H1 (cell line): ENCODE data around the gene PCYT1B. TPM values are rescaled to one million over a fixed set of nuclear protein-coding genes. Genes with fewer than 3 reads are reported as not detected.
A peak's percentile ranks its signal among the peaks of the same experiment; 100 is the strongest.

Experiments
- CTCF ChIA-PET: fragments of 300-600 bp; sonication (Branson Sonifier 250); formaldehyde crosslinking; loops from one replicate; lab custom pipeline; 2021; ENCODE audit not compliant: partially characterized antibody; lab: Charles Lee
- POLR2A ChIA-PET: fragments of 300-600 bp; sonication (Branson Sonifier 250); formaldehyde crosslinking; loops from one replicate; lab custom pipeline; 2021; ENCODE audit warnings: inconsistent platforms; ENCODE audit not compliant: partially characterized antibody; lab: Charles Lee
- DNase-seq, 2 experiments: peaks; one replicate each; pipeline versions ENCODE4 v3.0.0 to v3.0.0-alpha.2; 2010 to 2022; ENCODE audit warnings: low spot score in 2 of 2, low read depth in 1 of 2, mixed read lengths in 1 of 2
- FAIRE-seq: peaks from 2 replicates; lab custom pipeline; 2011; peaks lifted over from hg19 to GRCh38; lab: Jason Lieb, UNC
- H2AFZ ChIP-seq: 2 replicates; pipeline ENCODE4 v1.8.1; 2012; ENCODE audit warnings: low read length, inconsistent platforms
- H2AK5ac ChIP-seq: 2 replicates; pipeline ENCODE4 v1.6.1; 2013; ENCODE audit warnings: low read depth, low read length
- H2BK120ac ChIP-seq: replicated peaks from 2 replicates; pipeline ENCODE3; 2013; ENCODE audit warnings: low read depth, low read length, inconsistent platforms
- H2BK12ac ChIP-seq: 2 replicates; pipeline ENCODE4 v1.6.1; 2013; ENCODE audit warnings: low read depth, low read length
- H2BK15ac ChIP-seq: 2 replicates; pipeline ENCODE4 v1.6.1; 2013; ENCODE audit warnings: low read length
- H2BK20ac ChIP-seq: 2 replicates; pipeline ENCODE4 v1.6.1; 2013; ENCODE audit warnings: low read length
- H2BK5ac ChIP-seq: 2 replicates; pipeline ENCODE4 v1.6.1; 2013; ENCODE audit warnings: low read depth, low read length
- H3K14ac ChIP-seq: 2 replicates; pipeline ENCODE4 v1.6.1; 2013; ENCODE audit warnings: inconsistent platforms; ENCODE audit not compliant: insufficient read length
- H3K18ac ChIP-seq: 2 replicates; pipeline ENCODE4 v1.6.1; 2013; ENCODE audit warnings: low read length; ENCODE audit errors: extremely low read depth
- H3K23ac ChIP-seq: 2 replicates; pipeline ENCODE4 v1.6.1; 2013; ENCODE audit warnings: inconsistent platforms; ENCODE audit not compliant: insufficient read length
- H3K23me2 ChIP-seq: 2 replicates; pipeline ENCODE4 v1.6.1; 2013; ENCODE audit warnings: low read depth, low read length
- H3K27ac ChIP-seq: 2 replicates; pipeline ENCODE4 v1.6.1; 2011; ENCODE audit warnings: low read depth, low read length, inconsistent platforms
- H3K27me3 ChIP-seq, 4 experiments: replicated peaks in 1 of 4; 1 replicate in 1 of 4; 2 replicates in 3 of 4; pipeline versions ENCODE4 v1.6.1 to v1.8.1; 2011 to 2013; ENCODE audit warnings: low read length in 3 of 4, mild to moderate bottlenecking in 3 of 4, inconsistent platforms in 2 of 4, mixed read lengths in 2 of 4, moderate library complexity in 1 of 4; ENCODE audit not compliant: control insufficient read depth in 3 of 4, insufficient read depth in 3 of 4; ENCODE audit errors: extremely low read depth in 1 of 4
- H3K36me3 ChIP-seq, 4 experiments: 2 replicates each; pipeline versions ENCODE4 v1.6.1 to v1.8.1; 2011 to 2013; ENCODE audit warnings: mild to moderate bottlenecking in 4 of 4, low read length in 3 of 4, moderate library complexity in 2 of 4, control low read depth in 1 of 4, inconsistent platforms in 1 of 4; ENCODE audit not compliant: insufficient read depth in 4 of 4, control insufficient read depth in 2 of 4
- H3K4ac ChIP-seq: replicated peaks from 2 replicates; pipeline ENCODE3; 2013; ENCODE audit warnings: low read length, low read depth, mixed read lengths, inconsistent platforms; ENCODE audit not compliant: insufficient read length
- H3K4me1 ChIP-seq, 4 experiments: replicated peaks in 1 of 4; 1 replicate in 1 of 4; 2 replicates in 3 of 4; pipeline versions ENCODE4 v1.6.1 to v1.8.1; 2011 to 2013; ENCODE audit warnings: low read length in 3 of 4, inconsistent platforms in 2 of 4, mixed read lengths in 1 of 4; ENCODE audit not compliant: insufficient read depth in 4 of 4, control insufficient read depth in 3 of 4
- H3K4me2 ChIP-seq, 2 experiments: 2 replicates each; pipeline versions ENCODE4 v1.6.1 to v1.8.1; 2011 to 2013; ENCODE audit warnings: low read depth in 2 of 2, low read length in 2 of 2, control low read depth in 1 of 2, inconsistent platforms in 1 of 2, mild to moderate bottlenecking in 1 of 2; ENCODE audit not compliant: insufficient read depth in 1 of 2
- H3K4me3 ChIP-seq, 4 experiments: fragments of 200-600, 300-600 bp in 1 of 4; sonication (generic), shearing (Covaris generic), sonication (Bioruptor Twin) in 1 of 4; 2 replicates each; pipeline versions ENCODE4 v1.5.1 to v1.8.1; 2011 to 2016; ENCODE audit warnings: low read length in 4 of 4, low read depth in 3 of 4, control low read depth in 2 of 4, inconsistent platforms in 2 of 4, mild to moderate bottlenecking in 2 of 4, mixed read lengths in 1 of 4, moderate library complexity in 1 of 4; ENCODE audit not compliant: insufficient read depth in 2 of 4; ENCODE audit errors: extremely low read depth in 1 of 4
- H3K56ac ChIP-seq: replicated peaks from 2 replicates; pipeline ENCODE3; 2013; ENCODE audit warnings: low read depth, mild to moderate bottlenecking, mixed read lengths, low read length, inconsistent platforms; ENCODE audit not compliant: insufficient read length
- H3K79me1 ChIP-seq: 2 replicates; pipeline ENCODE4 v1.6.1; 2013; ENCODE audit warnings: low read depth, low read length, control low read depth
- H3K79me2 ChIP-seq, 2 experiments: 2 replicates each; pipeline versions ENCODE4 v1.6.1 to v1.8.1; 2012 to 2013; ENCODE audit warnings: low read length in 2 of 2, mild to moderate bottlenecking in 2 of 2, inconsistent platforms in 1 of 2; ENCODE audit not compliant: insufficient read depth in 2 of 2, control insufficient read depth in 1 of 2
- H3K9ac ChIP-seq, 4 experiments: replicated peaks in 1 of 4; 1 replicate in 1 of 4; 2 replicates in 3 of 4; pipeline versions ENCODE4 v1.6.1 to v1.8.1; 2011 to 2013; ENCODE audit warnings: low read depth in 3 of 4, low read length in 3 of 4, control low read depth in 2 of 4, mild to moderate bottlenecking in 2 of 4, moderate library complexity in 2 of 4, inconsistent platforms in 1 of 4; ENCODE audit errors: extremely low read depth in 1 of 4
- H3K9me3 ChIP-seq, 2 experiments: 2 replicates each; pipeline versions ENCODE4 v1.6.1 to v1.8.1; 2012 to 2013; ENCODE audit warnings: mild to moderate bottlenecking in 2 of 2, moderate library complexity in 2 of 2, control low read depth in 1 of 2, inconsistent platforms in 1 of 2, low read depth in 1 of 2, low read length in 1 of 2, mixed read lengths in 1 of 2; ENCODE audit not compliant: insufficient read depth in 2 of 2
- H4K20me1 ChIP-seq, 2 experiments: replicated peaks in 1 of 2; 2 replicates each; pipeline versions ENCODE3 to v1.8.1; 2011 to 2013; ENCODE audit warnings: inconsistent platforms in 2 of 2, low read length in 2 of 2, mild to moderate bottlenecking in 1 of 2; ENCODE audit not compliant: insufficient read depth in 2 of 2, control insufficient read depth in 1 of 2
- H4K5ac ChIP-seq: 2 replicates; pipeline ENCODE4 v1.6.1; 2013; ENCODE audit warnings: low read length, low read depth, mixed read lengths, inconsistent platforms; ENCODE audit not compliant: insufficient read length
- H4K8ac ChIP-seq: 2 replicates; pipeline ENCODE4 v1.8.0; 2013; ENCODE audit warnings: mild to moderate bottlenecking, moderate library complexity, low read length, inconsistent platforms; ENCODE audit not compliant: insufficient read depth; ENCODE audit errors: extremely low read depth
- H4K91ac ChIP-seq: replicated peaks from 2 replicates; pipeline ENCODE3; 2013; ENCODE audit warnings: low read length, mixed read lengths, inconsistent platforms; ENCODE audit not compliant: insufficient read length
- CTCF ChIP-seq, 3 experiments: IDR thresholded peaks; 1 replicate in 2 of 3; 2 replicates in 1 of 3; pipeline versions ENCODE4 v1.5.1 to v1.6.1; 2011; ENCODE audit warnings: low read length in 3 of 3, mild to moderate bottlenecking in 3 of 3, inconsistent platforms in 2 of 3, low read depth in 1 of 3, moderate library complexity in 1 of 3; ENCODE audit not compliant: insufficient read depth in 1 of 3; ENCODE audit errors: control extremely low read depth in 1 of 3
- EZH2 ChIP-seq: fragments of 200-600 bp; sonication (generic); IDR thresholded peaks from 2 replicates; pipeline ENCODE4 v1.7.1; 2012; ENCODE audit warnings: low read depth, mild to moderate bottlenecking, moderate library complexity, low read length, inconsistent platforms; ENCODE audit not compliant: severe bottlenecking
- RAD21 ChIP-seq, 2 experiments: IDR thresholded peaks in 1 of 2; conservative IDR thresholded peaks in 1 of 2; 2 replicates each; pipeline ENCODE4 v1.6.1; 2011; ENCODE audit warnings: low read depth in 2 of 2, low read length in 2 of 2, improper control_type of control experiment in 1 of 2, inconsistent platforms in 1 of 2, mild to moderate bottlenecking in 1 of 2, moderate library complexity in 1 of 2
- RXRA ChIP-seq: IDR thresholded peaks from 2 replicates; pipeline ENCODE4 v1.6.1; 2011; ENCODE audit warnings: low read depth, mild to moderate bottlenecking, low read length, moderate library complexity; ENCODE audit not compliant: insufficient read depth
- SRF ChIP-seq: IDR thresholded peaks from 2 replicates; pipeline ENCODE4 v1.6.1; 2011; ENCODE audit warnings: mild to moderate bottlenecking, low read depth, low read length, moderate library complexity
- WGBS, 2 experiments: shearing (Covaris generic) in 1 of 2; methylation state at CpG; one replicate each; pipeline versions ENCODE4 v1.1.6 to v1.1.7; 2013 to 2015; ENCODE audit warnings: low lambda C conversion rate in 2 of 2, mixed read lengths in 2 of 2, inconsistent platforms in 1 of 2, low coverage in 1 of 2, missing lambda C conversion rate in 1 of 2; ENCODE audit not compliant: insufficient replicate concordance in 2 of 2, insufficient coverage in 1 of 2, insufficient read length in 1 of 2; ENCODE audit errors: extremely low coverage in 1 of 2, missing lambda C conversion rate in 1 of 2; 5-methylcytosine and 5-hydroxymethylcytosine counted together
- polyA plus RNA-seq, 7 experiments: library from polyadenylated mRNA; depleted of rRNA in 3 of 7; stranded (reverse) in 5 of 7; unstranded in 2 of 7; fragments of >200 nt in 5 of 7; fragments of 200-250 nt in 2 of 7; gene quantifications; 1 replicate in 5 of 7; 2 replicates in 1 of 7; 4 replicates in 1 of 7; pipeline versions ENCODE4 v1.2.1 to v1.2.3, GENCODE V29; 2011 to 2013; ENCODE audit warnings: missing spikeins in 2 of 7, mixed read lengths in 2 of 7
- total RNA-seq: library from RNA; stranded (reverse); fragmentation: NEBNext Ultra II Directional; extraction: Animal tissue kit (Norgen Biotek cat#: 25700); gene quantifications from 2 replicates; pipeline ENCODE4 v1.2.1, GENCODE V29; 2021

PCYT1B gene
- total and polyA plus RNA-seq, 2 of the 8 experiments (the other 6 are each of a cell fraction or from before 2014, with no cell fraction given) = 17.9 to 30.6 TPM

- no peaks in the 10 kb centered on the region for H4K20me1 ChIP-seq
- H3K18ac ChIP-seq = no peak overlapping the region; the same call in 1 of the 2 replicates
- H2BK12ac ChIP-seq = no peak overlapping the region
- H2BK15ac ChIP-seq = no peak overlapping the region
- no peak overlapping the region for H4K8ac ChIP-seq
- no peaks in the 10 kb centered on the region for H3K79me1 ChIP-seq
- H2BK20ac ChIP-seq = no peak overlapping the region
- H2AFZ ChIP-seq = peak overlapping the region; percentile 92
- TF ChIP-seq RXRA = no peak
- peak; percentile 8 to 15 (median 15); a peak in 3 of 4 replicates for TF ChIP-seq CTCF (IDR thresholded peaks at IDR 0.05; ENCODE audit: control extremely low read depth in 1 of 3, insufficient read depth in 1 of 3, low read depth in 1 of 3, low read length in 3 of 3)
- TF ChIP-seq RAD21 (IDR thresholded peaks at IDR 0.05 in 1 of 2, conservative IDR thresholded peaks at IDR 0.05 in 1 of 2; ENCODE audit: low read depth in 2 of 2, low read length in 2 of 2) = peak; percentile 22 to 32; a peak in 3 of 4 replicates
- TF ChIP-seq SRF = no peak
- no peak for TF ChIP-seq EZH2
- ChIA-PET CTCF (interaction anchor here (0.6 to 1.7 kb wide), 15 partner anchors 14 to 522 kb away, joined by 3 to 10 read pairs (median 4); no protein-coding TSS in a partner anchor), POLR2A (no interaction called here)
- DNase-seq = no peak
- H3K27me3 ChIP-seq = no peaks in the 10 kb centered on the region
- H3K27ac ChIP-seq = no peak overlapping the region
- no peak overlapping the region for H3K9ac ChIP-seq
- no peak overlapping the region for H2AK5ac ChIP-seq
- peak; percentile 78 for FAIRE-seq
- H3K9me3 ChIP-seq = no peaks in the 10 kb centered on the region
- H3K4me2 ChIP-seq = no peak overlapping the region
- H3K14ac ChIP-seq = no peak overlapping the region
- no peaks in the 10 kb centered on the region for H3K36me3 ChIP-seq
- H4K91ac ChIP-seq = no peak overlapping the region
- H3K4me3 ChIP-seq = no peak overlapping the region
- no peak overlapping the region for H3K4ac ChIP-seq
- WGBS, 2 experiments = 11% methylated on average over 4 of the region's 5 CpGs; no CpG with 5 or more reads in 1 of the 2 experiments
- H3K79me2 ChIP-seq = no peaks in the 10 kb centered on the region
- H2BK5ac ChIP-seq = no peak overlapping the region
- no peaks in the 10 kb centered on the region for H3K23me2 ChIP-seq
- H2BK120ac ChIP-seq = no peak overlapping the region
- peaks cover 0 to 10% (median 3%) of the 10 kb centered on the region in 4 experiments; a peak in 4 of 7 replicates for H3K4me1 ChIP-seq
- H4K5ac ChIP-seq = no peak overlapping the region
- no peak overlapping the region for H3K23ac ChIP-seq
- H3K56ac ChIP-seq = no peak overlapping the region
Observed at GRCh38 chrX:24676403-24677024, 29.4 kb upstream of the PCYT1B start.
